NCI-H345 treated with DMSO at 0.1 percent for 48 hours (cell line): ENCODE measurements around the gene TBRG4.
"Not testable (repeated sequence)": the region's sequence is repeated elsewhere in the genome, so short reads cannot be mapped to it uniquely, and the experiment has no call there.

ENCODE experiments used
- DNase-seq: peaks from one replicate; lab custom pipeline; 2025; ENCODE audit not compliant: unreplicated experiment; lab: John Stamatoyannopoulos, UW

TBRG4 gene

DNA sequence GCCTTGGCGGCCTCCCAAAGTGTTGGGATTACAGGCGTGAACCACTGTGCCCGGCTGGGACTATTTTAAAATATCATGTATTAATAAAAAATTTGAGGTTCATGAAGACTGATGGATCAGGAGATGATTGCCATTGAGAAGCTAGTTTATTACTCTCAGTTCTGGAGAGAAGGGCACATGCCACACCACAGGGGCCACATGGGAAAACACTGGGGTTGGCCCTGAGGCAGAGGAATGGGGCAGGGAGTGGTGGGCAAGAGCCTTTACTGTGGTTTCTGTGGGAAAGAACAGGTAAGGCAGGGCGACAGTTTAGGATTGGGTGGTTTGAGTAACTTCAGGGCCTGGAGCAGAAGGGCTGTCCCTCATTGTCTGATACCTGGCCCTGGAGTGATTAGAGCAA, 6.8 kb upstream of the TBRG4 start:
- no peak for DNase-seq

DNA sequence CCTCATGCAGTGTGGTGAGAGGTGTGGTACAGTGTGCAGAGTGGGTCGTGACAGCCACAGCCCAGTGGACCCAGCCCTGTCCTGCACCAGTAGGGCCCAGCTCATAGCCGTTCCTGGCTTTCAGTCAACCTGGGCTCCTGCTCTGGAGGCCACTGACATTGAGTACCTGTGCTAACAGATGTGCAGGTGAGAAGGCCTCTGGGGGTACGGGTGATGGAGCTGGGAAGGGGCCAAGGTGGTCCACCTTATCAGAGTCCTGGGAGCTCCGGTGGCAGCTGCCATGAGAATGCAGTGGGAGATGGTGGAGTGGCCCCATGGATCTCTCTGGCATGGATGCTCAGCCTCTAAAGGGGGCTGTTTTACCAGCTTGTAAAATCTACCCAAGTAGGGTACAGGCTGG, 6.1 kb upstream of the TBRG4 start:
- DNase-seq = no peak

DNA sequence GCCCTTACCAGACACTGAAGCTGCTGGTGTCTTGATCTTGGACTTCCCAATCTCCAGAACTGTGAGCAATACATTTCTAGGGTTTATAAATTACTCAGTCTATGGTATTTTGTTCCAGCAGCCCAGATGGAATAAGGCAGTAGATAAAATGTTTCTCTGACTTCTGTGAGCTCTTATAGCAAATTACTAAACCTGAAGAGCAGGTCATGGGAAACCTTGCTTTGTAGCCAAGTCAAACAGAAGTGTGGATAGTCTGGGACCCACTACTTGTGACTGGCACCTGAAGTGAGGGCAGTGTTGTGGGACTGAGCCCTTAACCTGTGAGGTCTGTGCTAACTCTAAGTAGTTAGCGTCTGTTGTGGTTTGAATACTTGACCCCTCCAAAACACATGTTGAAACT, 4.6 kb upstream of the TBRG4 start:
- no peak for DNase-seq

DNA sequence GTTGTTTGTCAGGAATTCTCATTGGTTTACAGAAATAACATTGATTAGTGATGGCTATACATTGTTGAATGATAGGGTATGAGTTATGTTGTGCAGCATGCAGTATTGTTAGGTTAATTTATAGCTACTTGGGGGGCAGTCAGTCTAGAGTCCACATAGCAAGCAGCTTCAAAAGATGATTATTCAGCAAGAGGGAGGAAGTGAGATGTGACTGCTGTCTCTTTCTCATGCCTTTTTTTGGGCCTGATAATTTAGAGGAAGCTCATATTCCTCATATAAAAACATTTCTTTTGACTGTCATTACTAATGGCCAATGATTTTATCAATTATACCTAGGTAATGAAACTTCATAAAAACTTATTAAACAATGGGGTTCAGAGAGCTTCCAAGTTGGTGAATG, 3.4 kb upstream of the TBRG4 start:
- no peak for DNase-seq

DNA sequence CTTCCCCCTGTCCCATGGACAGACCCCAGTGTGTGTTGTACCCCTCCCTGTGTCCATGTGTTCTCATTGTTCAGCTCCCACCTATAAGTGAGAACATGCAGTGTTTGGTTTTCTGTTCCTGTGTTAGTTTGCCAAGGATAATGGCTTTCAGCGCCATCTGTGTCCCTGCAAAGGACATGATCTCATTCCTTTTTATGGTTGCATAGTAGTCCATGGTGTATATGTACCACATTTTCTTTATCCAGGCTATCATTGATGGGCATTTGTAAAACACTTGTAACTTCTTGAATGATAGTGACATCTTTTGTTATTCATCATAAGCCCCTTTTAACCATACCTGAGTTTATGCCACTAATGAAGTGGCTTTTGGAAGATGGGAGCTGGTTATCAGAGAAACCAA, 2.8 kb upstream of the TBRG4 start:
- DNase-seq = not testable (repeated sequence)

DNA sequence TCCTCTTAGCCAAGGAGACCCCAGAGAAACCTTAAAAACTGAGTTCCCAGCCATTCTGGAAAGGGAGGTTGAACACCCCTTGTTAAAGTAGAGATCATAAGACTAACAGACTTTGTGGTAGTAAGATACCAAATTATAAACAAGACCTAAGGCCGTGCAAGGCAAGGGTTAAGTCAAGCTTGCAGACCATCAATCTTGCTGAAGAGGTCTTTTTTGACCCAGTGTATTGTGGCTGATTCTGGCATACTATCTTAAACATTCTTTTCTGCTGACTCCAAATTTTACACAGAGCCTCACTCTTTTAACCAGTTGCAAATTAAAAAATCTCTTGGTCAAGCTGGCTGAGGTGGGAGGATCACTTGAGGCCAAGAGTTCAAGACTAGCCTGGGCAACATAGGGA, 1.2 kb upstream of the TBRG4 start:
- DNase-seq = no peak

DNA sequence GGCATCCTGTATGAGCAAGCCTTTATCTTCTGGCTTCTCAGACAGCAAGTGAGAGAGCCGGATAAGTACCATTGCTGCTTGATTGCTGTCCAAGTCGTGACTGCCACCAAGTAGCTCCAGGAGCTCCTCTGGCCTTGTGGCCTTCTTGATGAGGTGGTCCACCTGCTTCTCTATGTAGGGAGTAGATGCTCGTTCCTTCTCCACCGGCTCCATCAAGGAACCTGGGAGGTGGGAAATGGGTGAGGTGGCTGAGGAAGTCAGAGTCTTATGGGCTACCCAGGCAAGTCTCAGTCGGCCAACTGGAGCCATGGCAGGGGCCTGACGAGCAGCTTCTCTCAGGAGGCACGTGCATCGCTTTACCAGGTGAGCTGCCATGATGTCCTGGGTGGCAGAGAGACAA, 2.6 kb downstream of the TBRG4 start:
- no peak for DNase-seq

DNA sequence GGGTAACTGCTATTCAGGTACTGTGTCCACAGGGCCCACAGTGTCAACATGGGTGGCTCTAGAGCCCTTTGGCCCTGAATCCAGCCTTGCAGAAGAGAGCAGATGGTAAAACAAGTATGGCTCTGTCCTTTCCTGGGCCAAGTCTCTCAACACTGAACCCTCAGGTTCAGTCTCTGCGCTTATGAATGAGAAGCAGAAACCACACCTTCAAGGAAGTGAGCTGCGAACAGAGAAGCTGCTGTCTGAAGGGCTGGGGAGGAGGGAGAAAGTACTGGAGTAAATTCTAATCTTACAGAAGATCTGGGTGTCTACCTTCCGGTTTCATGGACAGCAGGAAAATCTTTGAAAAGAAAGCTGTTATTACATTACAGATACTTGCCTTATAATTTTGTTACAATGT, 4.1 kb downstream of the TBRG4 start:
- no peak for DNase-seq

DNA sequence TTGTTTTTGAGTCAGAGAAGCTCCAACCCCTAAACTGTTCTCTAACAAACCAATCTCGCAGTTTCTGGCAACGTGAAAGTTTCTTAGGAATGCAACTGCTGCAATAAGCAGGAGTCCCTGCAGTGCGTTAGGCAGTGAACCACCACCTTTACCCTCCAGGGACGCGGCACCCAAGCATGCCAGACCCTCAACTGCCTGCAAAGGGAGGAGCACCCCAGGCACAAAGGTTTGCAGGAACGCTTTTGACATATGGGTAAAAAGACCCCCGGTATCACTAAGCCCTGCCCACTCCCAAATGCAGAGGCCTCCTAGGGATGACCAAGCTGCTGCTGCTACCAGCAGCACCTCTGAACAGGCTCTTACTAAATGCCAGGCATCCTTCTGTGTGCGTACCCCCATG, 4.7 kb downstream of the TBRG4 start:
- DNase-seq = no peak

DNA sequence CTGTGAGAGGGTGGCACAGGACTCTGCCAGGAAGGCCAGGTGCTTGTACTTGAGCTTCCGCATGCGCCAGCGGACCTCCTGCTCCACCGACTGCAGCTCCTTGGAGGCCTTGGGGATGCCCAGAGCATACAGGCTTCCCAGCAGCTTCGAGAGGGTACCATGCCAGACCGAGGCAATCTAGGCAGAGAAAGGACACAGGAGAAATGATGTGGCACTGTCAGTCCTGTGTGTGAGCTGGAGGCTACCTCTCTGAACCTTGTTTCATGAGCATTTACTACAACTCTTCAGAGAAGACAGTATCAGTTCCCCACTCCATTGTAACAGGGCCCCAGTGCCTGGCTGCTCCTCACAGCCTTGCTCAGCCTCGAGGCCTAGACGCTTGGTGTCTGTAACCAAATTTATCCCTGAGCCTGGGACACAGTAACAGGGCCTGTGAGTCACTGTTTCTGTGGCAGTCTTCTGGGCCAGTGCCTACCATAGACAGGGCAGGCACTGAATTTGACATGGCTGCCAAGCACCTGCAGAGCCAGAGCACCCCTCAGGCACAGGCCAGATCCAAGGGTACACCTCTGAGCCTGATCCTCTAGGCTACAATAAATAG, 5.8 kb downstream of the TBRG4 start:
- DNase-seq = no peak

DNA sequence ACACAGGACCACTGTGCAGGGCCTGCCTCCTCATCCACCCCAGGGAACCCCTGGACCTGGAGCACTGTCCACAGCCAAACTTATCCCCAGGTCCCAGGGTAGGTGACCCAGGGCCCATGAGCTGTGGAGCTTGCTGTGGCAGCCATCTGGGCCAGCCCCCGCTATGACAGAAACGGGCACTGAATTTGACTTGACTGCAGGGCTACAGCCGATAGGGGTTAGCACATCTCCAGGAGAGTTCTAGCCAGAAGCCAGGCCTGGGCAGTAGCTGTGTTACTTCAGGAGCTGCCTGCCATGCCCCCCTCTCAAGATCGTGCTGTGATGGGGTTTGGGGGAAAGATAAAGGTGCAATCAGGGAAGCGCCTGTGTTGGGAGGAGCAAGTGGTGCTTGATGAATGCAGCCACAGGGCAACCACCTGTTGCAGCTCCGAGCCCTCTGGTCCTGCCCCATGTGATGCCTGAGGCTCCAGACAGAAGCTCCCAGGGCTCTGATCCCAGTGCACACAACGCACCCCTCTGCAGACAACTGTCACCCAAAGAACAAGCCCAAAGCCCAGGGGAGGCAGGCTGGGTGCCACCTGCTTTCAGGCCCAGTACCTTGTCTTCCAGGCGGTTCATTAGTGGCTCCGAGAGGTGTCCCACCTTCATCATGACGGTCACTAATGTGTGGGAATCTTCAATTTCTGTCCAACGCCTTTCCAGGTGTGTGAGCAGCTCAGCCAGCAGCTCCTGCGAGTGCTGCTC, 6.5 kb downstream of the TBRG4 start:
- no peak for DNase-seq

DNA sequence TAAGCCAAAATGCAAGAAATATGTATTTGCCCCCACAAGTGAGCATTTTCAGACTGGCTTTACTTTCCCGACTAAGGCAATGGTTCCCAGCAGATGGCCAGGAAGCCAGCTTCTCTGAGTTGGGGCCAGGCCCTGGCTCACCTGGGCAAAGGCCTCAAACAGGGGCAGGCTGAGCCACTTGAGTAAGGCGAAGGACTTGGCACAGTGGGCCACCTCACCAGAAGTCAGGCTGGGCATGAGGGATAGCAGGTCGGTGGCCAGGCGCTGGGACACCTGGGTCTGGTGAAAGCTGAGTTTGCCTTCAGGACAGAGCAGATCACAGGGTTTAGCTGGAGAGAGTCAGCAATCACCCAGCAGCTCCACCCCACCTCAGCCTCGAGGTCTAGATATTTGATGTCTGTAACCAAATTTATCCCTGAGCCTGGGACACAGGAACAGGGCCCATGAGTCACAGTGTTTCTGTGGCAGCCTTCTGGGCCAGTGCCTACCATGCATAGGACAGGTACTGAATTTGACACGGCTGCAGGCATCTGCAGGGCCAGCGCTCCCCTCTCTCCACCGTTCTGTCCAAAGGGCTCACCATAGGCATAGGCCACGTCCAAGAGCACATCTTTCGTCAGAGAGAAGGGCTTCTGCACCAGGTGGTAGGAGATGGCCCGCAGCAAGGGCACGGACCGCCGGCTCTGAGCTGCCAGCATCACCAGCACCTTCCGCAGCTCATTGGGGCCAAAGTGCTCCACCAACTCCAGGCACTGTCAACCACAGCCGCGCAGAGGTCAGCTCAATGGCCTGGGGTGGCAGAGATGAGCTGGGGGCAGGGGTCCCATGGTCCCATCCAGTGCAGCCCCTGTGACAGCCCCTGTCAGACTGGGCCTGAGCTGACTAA, 7.3 kb downstream of the TBRG4 start:
- DNase-seq = no peak

DNA sequence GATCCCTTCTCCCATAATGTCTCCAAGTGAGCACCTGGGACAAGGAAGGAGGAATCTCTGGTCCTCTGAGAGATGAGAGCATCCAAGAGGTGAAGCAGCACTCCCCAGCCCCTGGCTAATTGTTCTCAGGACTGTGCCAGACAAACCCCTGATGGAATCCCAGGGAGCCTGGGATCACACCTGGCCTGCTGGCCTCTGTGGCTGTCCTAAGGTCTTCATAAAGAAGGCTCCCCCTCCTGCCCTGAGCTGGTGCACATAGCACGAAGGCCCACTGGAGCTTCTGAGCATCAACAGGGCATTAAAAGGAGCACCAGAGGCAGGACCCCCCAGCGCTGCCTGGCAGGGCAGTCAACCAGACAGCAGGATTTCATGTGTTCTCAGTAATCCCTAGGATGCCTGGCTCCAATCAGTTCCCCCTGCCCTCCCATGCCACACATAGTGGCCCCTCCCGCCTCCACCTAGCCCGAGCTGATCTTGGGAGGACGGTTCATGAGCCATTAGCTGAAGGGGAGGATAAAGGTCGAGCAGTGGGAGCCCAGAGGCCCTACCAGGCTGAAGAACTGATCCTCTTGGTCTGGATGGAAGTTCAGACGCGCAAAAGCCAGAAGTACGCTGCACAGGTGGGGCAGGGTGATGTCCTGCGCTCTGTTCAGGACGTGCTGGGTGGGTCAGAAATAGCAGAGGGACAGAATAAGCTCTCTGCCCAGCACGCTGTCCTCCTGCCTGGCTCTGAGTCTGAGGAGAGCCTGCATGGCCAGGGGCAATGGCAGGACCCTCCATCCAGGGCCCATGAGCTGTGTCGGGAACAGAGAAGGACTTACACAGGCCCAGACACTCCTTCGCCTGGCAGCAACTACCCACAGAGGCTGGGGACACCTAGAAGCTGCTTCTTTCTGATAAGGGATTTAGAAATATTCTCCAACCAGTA, 8.4 kb downstream of the TBRG4 start:
- no peak for DNase-seq

DNA sequence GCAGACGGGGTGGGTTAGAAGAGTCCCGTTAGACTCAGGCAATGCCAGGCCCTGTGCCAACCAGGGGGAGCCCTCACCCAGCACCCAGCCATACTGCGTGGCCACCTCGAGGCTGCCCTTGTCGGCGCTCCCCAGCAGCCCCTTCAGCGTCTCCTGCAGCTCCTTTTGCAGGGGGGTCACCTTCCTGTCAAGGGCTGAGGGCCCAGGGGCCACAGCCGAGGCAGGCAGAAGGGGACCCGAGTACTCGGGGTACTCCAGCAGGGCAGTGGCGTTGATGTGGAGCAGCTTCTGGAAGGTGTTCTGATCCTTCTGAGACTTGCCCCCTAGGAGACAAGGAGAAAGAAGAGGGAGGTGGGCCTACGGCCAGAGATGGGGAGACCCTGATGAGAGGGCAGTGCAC, 9.7 kb downstream of the TBRG4 start:
- DNase-seq = no peak

DNA sequence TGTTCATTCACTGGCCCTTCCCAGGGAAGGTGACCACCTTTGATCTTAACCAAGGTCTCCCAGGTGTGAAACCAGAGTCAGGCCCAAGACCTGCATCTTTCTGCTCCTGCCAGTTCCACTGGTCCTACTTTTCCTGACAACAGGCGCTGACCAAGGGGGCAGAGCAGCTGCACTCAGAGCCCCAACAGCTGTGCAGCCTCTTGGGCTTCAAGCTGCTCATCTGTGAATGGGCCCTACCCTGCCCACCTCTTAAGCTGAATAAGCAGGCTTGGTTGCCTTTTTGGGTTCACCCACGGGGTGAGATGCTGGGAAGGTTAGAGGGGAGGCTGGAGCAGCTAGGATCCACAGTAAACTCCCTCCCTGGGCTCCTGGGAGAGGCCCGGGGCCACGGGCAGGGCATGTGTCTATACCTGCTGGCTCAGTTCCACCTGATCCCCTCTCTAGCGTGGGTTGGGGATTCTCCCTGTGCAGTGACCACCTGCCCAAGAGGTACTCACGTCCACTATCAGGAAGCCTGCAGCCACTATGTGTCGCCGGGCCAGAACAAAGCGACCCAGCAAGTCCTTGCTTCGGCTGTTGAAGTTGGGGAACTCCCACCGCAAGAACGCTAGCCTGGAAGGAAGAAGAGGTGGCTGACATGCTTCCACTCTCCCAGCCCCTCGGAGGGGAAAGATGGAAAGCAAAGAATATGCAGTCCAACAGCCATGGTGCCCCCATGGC, 10.6 kb downstream of the TBRG4 start:
- no peak for DNase-seq

DNA sequence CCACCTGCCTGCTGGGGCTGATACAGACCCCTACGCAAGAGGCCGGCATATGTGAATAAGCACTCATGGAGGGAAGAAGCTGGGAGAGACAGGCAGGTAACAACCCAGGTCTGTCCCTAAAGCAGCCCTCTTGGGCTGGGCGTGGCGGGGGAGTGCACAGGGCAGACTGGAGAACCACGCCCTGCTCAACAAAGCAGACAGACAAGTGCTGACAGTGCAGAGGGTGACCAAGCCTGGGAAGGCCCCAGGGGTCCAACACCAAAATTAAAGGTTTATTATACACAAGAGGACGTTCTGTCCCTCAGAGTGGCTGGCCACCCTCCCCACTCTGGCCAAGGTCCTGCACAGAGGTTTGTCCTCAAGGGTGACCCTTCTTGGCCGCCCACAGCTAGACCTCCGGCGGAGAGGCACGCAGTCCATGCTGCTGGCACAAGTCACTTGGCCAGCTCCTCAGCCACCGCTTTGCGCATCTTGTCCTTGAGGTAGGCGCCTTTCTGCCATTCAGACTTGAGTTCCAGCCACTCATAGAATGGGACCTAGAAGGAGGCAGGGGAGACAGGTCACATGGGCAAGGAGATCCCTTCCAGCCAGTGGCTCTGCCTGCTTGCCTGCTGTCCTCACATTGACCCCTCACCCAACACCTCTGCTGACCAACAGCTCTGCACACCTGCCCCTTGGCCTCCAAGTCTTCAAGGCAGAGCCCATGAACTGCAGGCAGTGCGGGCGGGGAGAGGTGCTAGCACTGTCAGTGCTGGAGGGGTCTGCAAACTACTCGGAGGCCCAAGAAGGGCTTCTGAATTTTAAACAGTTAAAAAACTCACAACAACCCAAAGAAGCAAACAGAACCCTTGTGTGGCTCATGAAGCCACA, 11.4 kb downstream of the TBRG4 start:
- DNase-seq = no peak

DNA sequence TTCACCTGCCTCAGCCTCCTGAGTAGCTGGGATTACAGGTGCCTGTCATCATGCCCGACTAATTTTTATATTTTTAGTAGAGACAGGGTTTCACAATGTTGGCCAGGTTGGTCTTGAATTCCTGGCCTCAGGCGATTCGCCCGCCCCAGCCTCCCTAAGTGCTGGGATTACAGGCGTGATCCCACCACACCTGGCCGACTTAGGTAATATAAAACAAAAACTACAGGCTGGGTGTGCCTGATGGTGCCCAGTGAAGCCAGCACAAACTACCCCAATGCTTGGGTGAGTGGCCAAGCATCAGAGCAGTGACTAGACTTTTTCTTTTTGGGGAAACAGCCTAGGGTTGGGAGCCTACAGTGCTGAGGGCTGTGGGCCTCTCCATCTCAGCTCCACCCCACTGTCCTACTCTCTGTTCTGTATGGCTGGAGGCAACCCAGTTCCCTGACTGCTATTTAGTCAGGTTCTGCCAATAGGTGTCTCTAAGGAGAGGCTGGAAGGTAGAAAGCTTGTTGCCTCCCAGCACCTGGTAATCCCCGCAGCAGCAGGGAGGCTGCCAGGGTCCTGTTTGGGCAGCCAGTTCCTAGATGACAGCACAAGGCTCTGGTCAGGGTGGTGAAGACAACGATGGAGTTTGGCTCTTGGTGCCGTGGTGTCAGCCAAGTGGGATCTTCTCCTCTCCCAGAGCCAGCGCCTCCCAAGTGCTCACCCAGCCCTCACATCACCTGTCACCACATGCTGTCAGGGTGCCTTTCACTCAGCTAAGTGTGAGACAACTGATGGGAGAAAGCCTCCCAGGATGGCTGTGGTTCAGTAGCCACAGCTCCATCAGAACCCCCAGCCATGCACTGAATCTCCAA, 12.3 kb downstream of the TBRG4 start:
- no peak for DNase-seq

DNA sequence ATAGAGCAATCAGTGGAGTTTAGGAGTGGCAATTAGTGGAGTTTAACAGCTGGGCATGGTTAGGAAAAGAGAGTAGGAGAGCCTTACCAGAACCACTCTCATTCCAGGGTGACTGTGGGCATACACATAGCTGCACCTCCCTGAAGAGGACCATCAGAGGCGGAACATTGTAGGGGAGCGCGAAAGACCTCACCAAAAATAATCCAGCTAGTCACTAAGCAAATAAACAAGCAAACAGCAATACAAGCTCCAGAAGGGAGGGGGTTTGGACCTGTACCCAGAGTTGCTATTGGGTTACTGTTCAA, 18.6 kb downstream of the TBRG4 start:
- DNase-seq = no peak
